Mesothelial cell of epicardium (in vitro differentiated cells): ENCODE data around the gene CELF6. TPM values are rescaled to one million over a fixed set of nuclear protein-coding genes. Genes with fewer than 3 reads are reported as not detected.

Source experiments
- DNase-seq, 2 experiments: peaks; one replicate each; pipeline ENCODE4 v3.0.0; 2021; ENCODE audit warnings: low spot score in 2 of 2; ENCODE audit not compliant: unreplicated experiment in 2 of 2
- H3K27ac Mint-ChIP-seq: 2 replicates; pipeline ENCODE4 v1.8.0; 2021; ENCODE audit warnings: mixed read lengths
- H3K27me3 Mint-ChIP-seq: 2 replicates; pipeline ENCODE4 v1.8.0; 2021; ENCODE audit warnings: low read depth, mixed read lengths
- H3K36me3 Mint-ChIP-seq: 2 replicates; pipeline ENCODE4 v1.8.0; 2021; ENCODE audit warnings: mixed read lengths
- H3K4me1 Mint-ChIP-seq: 2 replicates; pipeline ENCODE4 v1.8.0; 2021; ENCODE audit warnings: mixed read lengths
- H3K4me3 Mint-ChIP-seq: 2 replicates; pipeline ENCODE4 v1.8.0; 2021; ENCODE audit warnings: mild to moderate bottlenecking, moderate library complexity, mixed read lengths
- H3K9me3 Mint-ChIP-seq: 2 replicates; pipeline ENCODE4 v1.8.0; 2021; ENCODE audit warnings: mixed read lengths
- CTCF ChIP-seq: fragments of 200-600 bp; sonication (generic); IDR thresholded peaks from one replicate; pipeline ENCODE4 v1.5.0; 2021; ENCODE audit warnings: antibody characterized with exemption; ENCODE audit not compliant: unreplicated experiment
- total RNA-seq: library from RNA; stranded (reverse); gene quantifications from 3 replicates; pipeline ENCODE4 v1.2.1, GENCODE V29; 2021

CELF6 gene
- total RNA-seq, 1 donor from 2014 or later, result 1.2 TPM

- TF ChIP-seq CTCF, result no peak
- H3K27me3 Mint-ChIP-seq, result no peaks in the 10 kb centered on the region
- H3K4me3 Mint-ChIP-seq, result no peak overlapping the region
- peaks cover 8% of the 10 kb centered on the region for H3K4me1 Mint-ChIP-seq
- no peak for DNase-seq
- H3K9me3 Mint-ChIP-seq, result no peaks in the 10 kb centered on the region
- peaks cover 10% of the 10 kb centered on the region for H3K36me3 Mint-ChIP-seq
- no peak overlapping the region for H3K27ac Mint-ChIP-seq
Observed at GRCh38 chr15:72338617-72339321, 18.8 kb upstream of the CELF6 start.

GRCh38 chr15:72338148-72338547 lies 18.2 kb upstream of the CELF6 start:
- no peaks in the 10 kb centered on the region for H3K9me3 Mint-ChIP-seq
- peaks cover 8% of the 10 kb centered on the region for H3K4me1 Mint-ChIP-seq
- H3K36me3 Mint-ChIP-seq, result peaks cover 10% of the 10 kb centered on the region
- no peak for DNase-seq
- H3K27me3 Mint-ChIP-seq, result no peaks in the 10 kb centered on the region
- no peak for TF ChIP-seq CTCF
- no peak overlapping the region for H3K27ac Mint-ChIP-seq
- no peak overlapping the region for H3K4me3 Mint-ChIP-seq

GRCh38 chr15:72334842-72335241 lies 14.9 kb upstream of the CELF6 start:
- no peak for TF ChIP-seq CTCF
- H3K4me3 Mint-ChIP-seq, result no peak overlapping the region
- no peaks in the 10 kb centered on the region for H3K27me3 Mint-ChIP-seq
- H3K27ac Mint-ChIP-seq, result no peak overlapping the region
- H3K9me3 Mint-ChIP-seq, result no peaks in the 10 kb centered on the region
- peaks cover 10% of the 10 kb centered on the region for H3K36me3 Mint-ChIP-seq
- H3K4me1 Mint-ChIP-seq, result peaks cover 4% of the 10 kb centered on the region
- no peak for DNase-seq

GRCh38 chr15:72331021-72331420 lies 11.1 kb upstream of the CELF6 start:
- H3K27me3 Mint-ChIP-seq, result no peaks in the 10 kb centered on the region
- DNase-seq, result no peak
- H3K36me3 Mint-ChIP-seq, result peaks cover 27% of the 10 kb centered on the region
- no peak overlapping the region for H3K27ac Mint-ChIP-seq
- H3K4me1 Mint-ChIP-seq, result no peaks in the 10 kb centered on the region
- no peak for TF ChIP-seq CTCF
- H3K4me3 Mint-ChIP-seq, result no peak overlapping the region
- peaks cover 6% of the 10 kb centered on the region for H3K9me3 Mint-ChIP-seq

- no peak for TF ChIP-seq CTCF
- Mint-ChIP-seq H3K9me3 (peaks cover 22% of the 10 kb centered on the region), H3K4me1 (peaks cover 9% of the 10 kb centered on the region), H3K4me3 (no peak overlapping the region), H3K27ac (no peak overlapping the region), H3K27me3 (peaks cover 15% of the 10 kb centered on the region), H3K36me3 (peaks cover 34% of the 10 kb centered on the region)
- no peak for DNase-seq
Observed at GRCh38 chr15:72323752-72324151, 3.8 kb upstream of the CELF6 start.
